Measurements from ENCODE around the gene SULT2B1. TPM values are rescaled to one million over a fixed set of nuclear protein-coding genes. Genes with fewer than 3 reads are reported as not detected.
A peak's percentile ranks its signal among the peaks of the same experiment; 100 is the strongest.
"Not testable (repeated sequence)": the region's sequence is repeated elsewhere in the genome, so short reads cannot be mapped to it uniquely, and the experiment has no call there.

Gene SULT2B1
- total RNA-seq, 2 donors from 2014 or later: 0.60 TPM; not detected in 1

- DNase-seq (ENCODE audit: low spot score): peak; percentile 83
- intact Hi-C loops (cut with DNase I): no loop called here
Observed at GRCh38 chr19:48628486-48629296, 76.7 kb downstream of the SULT2B1 start.

- no peak for DNase-seq (ENCODE audit: low spot score)
- intact Hi-C loops (cut with DNase I): no loop called here
Observed at GRCh38 chr19:48629297-48629598, 77.3 kb downstream of the SULT2B1 start.

- DNase-seq (ENCODE audit: low spot score): no peak
- intact Hi-C loops (cut with DNase I): no loop called here
Observed at GRCh38 chr19:48629599-48630295, 77.8 kb downstream of the SULT2B1 start.

GRCh38 chr19:48630296-48631063 is 78.5 kb downstream of the SULT2B1 start:
- intact Hi-C loops (cut with DNase I): no loop called here
- DNase-seq (ENCODE audit: low spot score): peak; percentile 90

GRCh38 chr19:48631225-48631624 is 79.3 kb downstream of the SULT2B1 start:
- intact Hi-C loops (cut with DNase I): no loop called here
- no peak for DNase-seq (ENCODE audit: low spot score)

- intact Hi-C loops (cut with DNase I); DNase-seq (ENCODE audit: low spot score): not testable (repeated sequence)
Observed at GRCh38 chr19:48632286-48632685, 80.3 kb downstream of the SULT2B1 start.

GRCh38 chr19:48632692-48633147 is 80.7 kb downstream of the SULT2B1 start:
- no peak for DNase-seq (ENCODE audit: low spot score)
- intact Hi-C loops (cut with DNase I): no loop called here

GRCh38 chr19:48633148-48634035 is 81.4 kb downstream of the SULT2B1 start:
- no peak for DNase-seq (ENCODE audit: low spot score)
- intact Hi-C loops (cut with DNase I): no loop called here

- intact Hi-C loops (cut with DNase I): no loop called here
- DNase-seq (ENCODE audit: low spot score): no peak
Observed at GRCh38 chr19:48634036-48634342, 82.0 kb downstream of the SULT2B1 start.

- intact Hi-C loops (cut with DNase I): no loop called here
- peak; percentile 99 for DNase-seq (ENCODE audit: low spot score)
Observed at GRCh38 chr19:48634424-48635262, 82.7 kb downstream of the SULT2B1 start.

- intact Hi-C loops (cut with DNase I): no loop called here
- DNase-seq (ENCODE audit: low spot score): peak; percentile 87
Observed at GRCh38 chr19:48635263-48635965, 83.4 kb downstream of the SULT2B1 start.

- intact Hi-C loops (cut with DNase I): no loop called here
- peak; percentile 85 for DNase-seq (ENCODE audit: low spot score)
Observed at GRCh38 chr19:48635966-48636858, 84.2 kb downstream of the SULT2B1 start.

- peak; percentile 87 for DNase-seq (ENCODE audit: low spot score)
- intact Hi-C loops (cut with DNase I): no loop called here
Observed at GRCh38 chr19:48636859-48637448, 85.0 kb downstream of the SULT2B1 start, which contains the start of gene DBP. TSS of gene DBP (minus strand) at chr19:48637379. CDS start at chr19:48636994, 385 bp downstream.

- intact Hi-C loops (cut with DNase I): no loop called here
- DNase-seq (ENCODE audit: low spot score): peak; percentile 99
Observed at GRCh38 chr19:48637449-48637947, 85.5 kb downstream of the SULT2B1 start.

GRCh38 chr19:48637948-48638830 is 86.2 kb downstream of the SULT2B1 start:
- peak; percentile 91 for DNase-seq (ENCODE audit: low spot score)
- intact Hi-C loops (cut with DNase I): no loop called here
